Activated naive CD8-positive, alpha-beta T cell treated with anti-CD3 and anti-CD28 coated beads, Interleukin-2, amount 10 ng/mL, durations not matched to agents 7 days and 5 days (primary cell): ENCODE measurements around the gene THEM4. TPM values are rescaled to one million over a fixed set of nuclear protein-coding genes. Genes with fewer than 3 reads are reported as not detected.
"Not testable (repeated sequence)": the region's sequence is repeated elsewhere in the genome, so short reads cannot be mapped to it uniquely, and the experiment has no call there.

Source experiments
- ATAC-seq: fragments of 150-1000 bp; cut with Tn5 transposase; one replicate; pipeline ENCODE4 v1.10.0; 2021; ENCODE audit warnings: low read depth, moderate library complexity
- POLR2A ChIA-PET: fragments of 350-600 bp; sonication (Branson Sonifier 250); formaldehyde crosslinking; loops from one replicate; lab custom pipeline; 2021; ENCODE audit warnings: antibody characterized with exemption; lab: Charles Lee
- DNase-seq: peaks from one replicate; pipeline ENCODE4 v3.0.0; 2021
- H3K27ac Mint-ChIP-seq: one replicate; pipeline ENCODE4 v1.8.0; 2022; ENCODE audit warnings: mild to moderate bottlenecking, mixed read lengths
- H3K27me3 Mint-ChIP-seq: one replicate; pipeline ENCODE4 v1.8.0; 2022; ENCODE audit warnings: mild to moderate bottlenecking, moderate library complexity, mixed read lengths
- H3K36me3 Mint-ChIP-seq: one replicate; pipeline ENCODE4 v1.8.0; 2021; ENCODE audit warnings: mild to moderate bottlenecking, mixed read lengths
- H3K4me1 Mint-ChIP-seq: one replicate; pipeline ENCODE4 v1.8.0; 2021; ENCODE audit warnings: mixed read lengths
- H3K4me3 Mint-ChIP-seq: one replicate; pipeline ENCODE4 v1.8.0; 2022; ENCODE audit warnings: mild to moderate bottlenecking, moderate library complexity, mixed read lengths
- H3K9me3 Mint-ChIP-seq: one replicate; pipeline ENCODE4 v1.8.0; 2021; ENCODE audit warnings: mixed read lengths
- total RNA-seq, 2 experiments: library from RNA; stranded (reverse); gene quantifications; one replicate each; pipeline ENCODE4 v1.2.3, GENCODE V29; 2021

THEM4 gene
- total RNA-seq, 2 experiments from 2014 or later, result 46.6 to 49.7 TPM

DNA sequence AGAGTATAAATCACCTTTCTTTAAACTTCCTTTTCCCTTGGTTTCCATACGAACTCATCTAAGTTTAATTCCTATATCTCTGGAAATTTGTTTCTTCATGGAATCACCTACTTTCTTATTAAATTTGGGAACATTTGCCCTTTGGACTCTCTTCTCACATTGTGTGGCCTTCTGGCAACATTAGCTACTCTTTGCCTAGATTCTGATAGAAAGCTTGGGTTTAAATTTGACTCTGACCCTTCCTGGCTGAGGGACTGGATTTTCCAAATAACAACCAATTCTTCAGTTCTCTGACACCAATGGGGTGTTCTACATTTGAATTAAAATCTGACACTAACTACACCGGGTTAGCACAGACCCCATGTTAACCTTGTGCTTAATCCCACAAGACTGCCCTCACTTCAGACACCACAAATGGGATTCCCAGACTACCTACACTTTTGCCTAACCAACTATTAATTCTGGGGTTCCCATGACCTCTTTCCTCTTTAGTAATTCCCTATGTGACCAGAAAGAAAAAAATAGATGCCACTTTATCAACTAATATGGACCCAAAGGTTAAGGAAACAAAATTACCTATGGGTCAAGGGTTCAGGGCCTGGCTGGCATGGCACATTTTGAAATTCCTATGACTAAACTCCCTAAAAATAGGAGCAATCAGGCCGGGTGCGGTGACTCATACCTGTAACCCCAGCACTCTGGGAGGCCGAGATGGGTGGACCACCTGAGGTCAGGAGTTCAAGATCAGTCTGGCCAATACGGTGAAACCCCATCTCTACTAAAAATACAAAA, 9.7 kb upstream of the THEM4 start:
- Mint-ChIP-seq H3K36me3 (no peaks in the 10 kb centered on the region), H3K4me3 (no peak overlapping the region), H3K27ac (no peak overlapping the region), H3K27me3 (peaks cover 3% of the 10 kb centered on the region), H3K4me1 (peaks cover 4% of the 10 kb centered on the region), H3K9me3 (no peaks in the 10 kb centered on the region)
- POLR2A ChIA-PET, result interaction anchor here (1.4 to 2.4 kb wide), 2 partner anchors 9 to 14 kb away, joined by 3 to 8 read pairs; no protein-coding TSS in a partner anchor
- ATAC-seq (no peak), DNase-seq (no peak)

GRCh38 chr1:151918156-151918555, 8.8 kb upstream of the THEM4 start:
- Mint-ChIP-seq H3K27me3 (peaks cover 4% of the 10 kb centered on the region), H3K27ac (no peak overlapping the region), H3K36me3 (no peaks in the 10 kb centered on the region), H3K9me3 (no peaks in the 10 kb centered on the region), H3K4me3 (no peak overlapping the region), H3K4me1 (peaks cover 4% of the 10 kb centered on the region)
- no peak for ATAC-seq
- no peak for DNase-seq
- POLR2A ChIA-PET, result interaction anchor here (2.4 kb wide), 1 partner anchor 13 kb away, joined by 8 read pairs; no protein-coding TSS in a partner anchor

GRCh38 chr1:151916726-151917370, 7.5 kb upstream of the THEM4 start:
- Mint-ChIP-seq H3K4me1 (peaks cover 4% of the 10 kb centered on the region), H3K9me3 (no peaks in the 10 kb centered on the region), H3K27ac (no peak overlapping the region), H3K36me3 (no peaks in the 10 kb centered on the region), H3K27me3 (peaks cover 5% of the 10 kb centered on the region), H3K4me3 (no peak overlapping the region)
- POLR2A ChIA-PET, result interaction anchor here (0.6 kb wide), 1 partner anchor 1961 kb away, joined by 3 read pairs; no protein-coding TSS in a partner anchor
- ATAC-seq (no peak), DNase-seq (no peak)

- peaks cover 2% of the 10 kb centered on the region for H3K27me3 Mint-ChIP-seq
- H3K36me3 Mint-ChIP-seq, result no peaks in the 10 kb centered on the region
- no peak overlapping the region for H3K4me3 Mint-ChIP-seq
- H3K27ac Mint-ChIP-seq, result no peak overlapping the region
- POLR2A ChIA-PET, result no interaction called here
- peaks cover under 1% of the 10 kb centered on the region for H3K4me1 Mint-ChIP-seq
- ATAC-seq (no peak), DNase-seq (no peak)
- no peaks in the 10 kb centered on the region for H3K9me3 Mint-ChIP-seq
Measured at GRCh38 chr1:151915061-151915686, 5.9 kb upstream of the THEM4 start.

GRCh38 chr1:151914076-151914475, 4.8 kb upstream of the THEM4 start:
- POLR2A ChIA-PET, result no interaction called here
- DNase-seq, result no peak
- H3K36me3 Mint-ChIP-seq, result no peaks in the 10 kb centered on the region
- H3K4me3 Mint-ChIP-seq, result no peak overlapping the region
- H3K27me3 Mint-ChIP-seq, result peaks cover 2% of the 10 kb centered on the region
- ATAC-seq, result no peak
- peaks cover 4% of the 10 kb centered on the region for H3K4me1 Mint-ChIP-seq
- H3K9me3 Mint-ChIP-seq, result no peaks in the 10 kb centered on the region
- H3K27ac Mint-ChIP-seq, result no peak overlapping the region

DNA sequence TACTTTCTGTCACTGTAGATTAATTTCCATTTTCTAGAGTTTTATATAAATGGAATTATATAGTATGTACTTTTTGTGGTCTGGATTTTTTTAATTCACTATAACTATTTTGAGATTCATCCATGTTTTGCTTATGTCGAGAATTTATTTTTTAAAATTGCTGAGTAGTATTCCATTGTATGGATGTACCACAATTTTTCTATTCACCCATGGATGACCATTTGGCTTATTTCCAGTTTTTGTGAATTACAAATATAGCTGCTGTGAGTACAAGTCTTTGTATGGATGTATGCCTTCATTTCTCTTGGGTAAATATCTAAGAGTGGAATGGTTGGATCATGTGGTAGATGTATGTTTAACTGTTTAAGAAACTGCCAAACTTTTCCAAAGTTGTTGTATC, 3.7 kb upstream of the THEM4 start:
- Mint-ChIP-seq H3K36me3 (peaks cover 4% of the 10 kb centered on the region), H3K27ac (no peak overlapping the region), H3K27me3 (peaks cover 2% of the 10 kb centered on the region), H3K9me3 (peaks cover 2% of the 10 kb centered on the region), H3K4me3 (no peak overlapping the region), H3K4me1 (peaks cover 11% of the 10 kb centered on the region)
- ATAC-seq, result no peak
- no peak for DNase-seq
- POLR2A ChIA-PET, result no interaction called here

DNA sequence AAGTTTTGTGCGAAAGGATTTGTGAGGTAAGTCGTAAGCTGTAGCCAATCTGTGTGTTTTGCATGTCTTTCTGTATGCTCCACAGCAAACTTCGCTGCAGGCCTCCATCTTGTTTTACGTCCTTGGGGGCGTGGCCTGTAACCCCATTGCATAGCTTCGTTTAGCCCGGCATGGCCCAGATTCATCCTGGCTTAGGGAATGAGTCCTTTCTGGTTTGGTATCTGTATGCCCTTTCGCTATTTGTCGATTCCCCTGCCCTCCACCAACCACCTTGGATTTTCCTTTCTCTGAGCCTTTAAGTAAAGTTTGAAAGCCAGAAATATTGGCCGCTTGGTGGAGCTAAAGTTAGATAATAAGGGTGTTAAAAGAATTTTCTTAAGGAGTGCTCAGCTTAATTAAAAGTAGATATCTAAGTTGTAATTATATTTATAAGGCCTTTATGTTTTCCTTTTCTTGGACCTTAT, 1.1 kb downstream of the THEM4 start:
- no peak for DNase-seq
- ATAC-seq, result no peak
- H3K36me3 Mint-ChIP-seq, result peaks cover 39% of the 10 kb centered on the region
- H3K4me3 Mint-ChIP-seq, result peak overlapping the region; percentile 86
- H3K9me3 Mint-ChIP-seq, result peaks cover 12% of the 10 kb centered on the region
- H3K27me3 Mint-ChIP-seq, result peaks cover 2% of the 10 kb centered on the region
- H3K27ac Mint-ChIP-seq, result peak overlapping the region; percentile 83
- H3K4me1 Mint-ChIP-seq, result peaks cover 35% of the 10 kb centered on the region
- POLR2A ChIA-PET, result interaction anchor here (1.8 to 3.8 kb wide), 2 partner anchors 10 to 17 kb away, joined by 5 to 32 read pairs; no protein-coding TSS in a partner anchor

- H3K36me3 Mint-ChIP-seq, result peaks cover 41% of the 10 kb centered on the region
- H3K27me3 Mint-ChIP-seq, result no peaks in the 10 kb centered on the region
- ATAC-seq (no peak), DNase-seq (no peak)
- H3K27ac Mint-ChIP-seq, result peak overlapping the region; percentile 67
- H3K4me1 Mint-ChIP-seq, result peaks cover 35% of the 10 kb centered on the region
- peak overlapping the region; percentile 86 for H3K4me3 Mint-ChIP-seq
- H3K9me3 Mint-ChIP-seq, result peaks cover 12% of the 10 kb centered on the region
- POLR2A ChIA-PET, result interaction anchor here (3.8 kb wide), 1 partner anchor 9 kb away, joined by 32 read pairs; no protein-coding TSS in a partner anchor
Measured at GRCh38 chr1:151907363-151908139, 1.8 kb downstream of the THEM4 start.

- not testable (repeated sequence) for ATAC-seq, DNase-seq, H3K27me3 Mint-ChIP-seq, H3K4me3 Mint-ChIP-seq
- Mint-ChIP-seq H3K27ac (peak overlapping the region; percentile 58), H3K9me3 (peaks cover 19% of the 10 kb centered on the region), H3K36me3 (peaks cover 52% of the 10 kb centered on the region), H3K4me1 (peaks cover 40% of the 10 kb centered on the region)
- POLR2A ChIA-PET, result interaction anchor here (3.8 kb wide), 1 partner anchor 8 kb away, joined by 32 read pairs; no protein-coding TSS in a partner anchor
Measured at GRCh38 chr1:151906324-151906645, 3.0 kb downstream of the THEM4 start.

- Mint-ChIP-seq H3K4me3 (peak overlapping the region; percentile 75), H3K36me3 (peaks cover 56% of the 10 kb centered on the region), H3K27ac (peak overlapping the region; percentile 90), H3K9me3 (peaks cover 22% of the 10 kb centered on the region), H3K4me1 (peaks cover 41% of the 10 kb centered on the region)
- H3K27me3 Mint-ChIP-seq, DNase-seq: not testable (repeated sequence)
- peak; percentile 16 for ATAC-seq
- POLR2A ChIA-PET, result interaction anchor here (0.7 to 3.8 kb wide), 10 partner anchors 7 to 1534 kb away, joined by 3 to 32 read pairs (median 4); no protein-coding TSS in a partner anchor
Measured at GRCh38 chr1:151905443-151906323, 3.6 kb downstream of the THEM4 start.

- Mint-ChIP-seq H3K27me3 (no peaks in the 10 kb centered on the region), H3K36me3 (peaks cover 61% of the 10 kb centered on the region), H3K27ac (peak overlapping the region; percentile 90), H3K9me3 (peaks cover 27% of the 10 kb centered on the region), H3K4me3 (peak overlapping the region; percentile 75), H3K4me1 (peaks cover 45% of the 10 kb centered on the region)
- DNase-seq (peak; percentile 50), ATAC-seq (peak; percentile 75)
- POLR2A ChIA-PET, result interaction anchor here (0.7 to 2.0 kb wide), 11 partner anchors 8 to 1533 kb away, joined by 3 to 8 read pairs (median 4); no protein-coding TSS in a partner anchor
Measured at GRCh38 chr1:151905070-151905442, 4.3 kb downstream of the THEM4 start.

GRCh38 chr1:151902858-151903257, 6.5 kb downstream of the THEM4 start:
- H3K27ac Mint-ChIP-seq, result no peak overlapping the region
- H3K9me3 Mint-ChIP-seq, result peaks cover 29% of the 10 kb centered on the region
- H3K36me3 Mint-ChIP-seq, result peaks cover 70% of the 10 kb centered on the region

More at GRCh38 chr1:151902858-151903257, 6.5 kb downstream of the THEM4 start:
- POLR2A ChIA-PET, result no interaction called here
- H3K4me1 Mint-ChIP-seq, result peaks cover 56% of the 10 kb centered on the region
- H3K4me3 Mint-ChIP-seq, result no peak overlapping the region
- no peaks in the 10 kb centered on the region for H3K27me3 Mint-ChIP-seq
- ATAC-seq (no peak), DNase-seq (no peak)
